NCI-H1417 treated with DMSO at 0.1 percent for 48 hours (cell line): ENCODE results near the gene VPS13A.

Experiments
- DNase-seq: peaks from one replicate; lab custom pipeline; 2025; lab: John Stamatoyannopoulos, UW

VPS13A gene

DNA sequence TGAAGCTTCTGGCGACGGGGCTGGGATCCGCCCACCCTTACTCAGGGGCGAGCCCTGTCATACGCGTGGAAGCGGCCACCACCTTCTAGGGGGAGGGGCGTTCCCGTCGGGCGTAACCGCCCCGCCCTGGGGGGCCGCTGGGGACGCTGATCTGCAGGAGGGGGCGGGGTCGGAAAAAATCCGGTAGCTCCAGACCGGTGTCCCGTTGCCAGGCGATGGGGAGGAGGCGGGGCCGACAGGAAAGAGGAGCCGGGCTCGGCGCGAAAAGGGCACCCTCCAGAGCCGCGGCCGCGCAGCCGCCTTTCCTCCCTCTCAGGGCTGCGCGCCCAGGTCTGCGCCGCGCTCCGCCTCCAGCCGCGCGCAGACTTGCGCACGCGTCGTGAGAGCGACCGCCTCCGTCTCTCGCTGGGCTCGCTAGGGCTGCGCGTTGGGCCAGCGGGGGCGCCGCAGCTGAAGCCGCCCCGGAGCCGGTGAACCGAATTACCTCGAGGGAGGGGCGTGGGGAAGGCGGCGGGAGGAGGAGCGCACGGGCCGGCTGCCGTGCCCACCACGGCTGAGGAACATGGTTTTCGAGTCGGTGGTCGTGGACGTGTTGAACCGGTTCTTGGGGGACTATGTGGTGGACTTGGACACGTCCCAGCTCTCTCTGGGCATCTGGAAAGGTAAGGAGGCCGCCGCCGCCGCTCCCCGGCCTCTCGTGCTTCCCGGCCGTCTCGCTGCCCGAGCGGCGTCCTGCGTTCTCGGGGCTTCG lies at the start of gene VPS13A:
TSS of gene VPS13A (plus strand) at position 392 of the 751 bp plus-strand sequence. CDS start at position 563, 171 bp downstream.
- DNase-seq = peak; percentile 92

DNA sequence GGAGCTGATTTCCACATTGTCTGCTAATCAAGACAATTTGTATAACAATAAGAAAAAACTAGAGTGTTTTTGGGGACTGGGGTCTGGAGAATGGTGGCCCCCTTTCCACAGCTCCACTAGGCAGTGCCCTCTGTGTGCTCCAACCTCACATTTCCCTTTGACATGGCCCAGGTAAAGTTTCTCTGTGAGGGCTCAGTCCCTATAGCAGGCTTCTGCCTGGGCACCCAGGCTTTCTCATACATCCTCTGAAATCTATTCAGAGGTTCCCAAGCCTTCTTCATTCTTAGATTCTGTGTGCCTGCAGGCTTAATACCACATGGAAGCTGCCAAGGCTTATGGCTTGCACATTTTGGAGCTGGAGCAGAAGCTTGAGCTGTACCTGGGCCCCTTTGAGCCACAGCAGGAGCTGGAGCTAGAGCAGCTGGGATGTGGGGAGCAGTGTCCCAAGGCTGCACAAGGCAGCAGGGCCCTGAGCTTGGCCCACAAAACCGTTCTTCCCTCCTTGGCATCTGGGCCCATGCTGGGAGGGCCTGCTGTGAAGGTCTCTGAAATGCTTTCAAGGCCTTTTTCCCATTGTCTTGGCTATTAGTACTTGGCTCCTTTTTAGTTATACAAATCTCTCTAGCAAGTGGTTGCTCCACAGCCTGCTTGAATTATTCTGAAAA lies 49.1 kb upstream of the VPS13A start:
- no peak for DNase-seq

DNA sequence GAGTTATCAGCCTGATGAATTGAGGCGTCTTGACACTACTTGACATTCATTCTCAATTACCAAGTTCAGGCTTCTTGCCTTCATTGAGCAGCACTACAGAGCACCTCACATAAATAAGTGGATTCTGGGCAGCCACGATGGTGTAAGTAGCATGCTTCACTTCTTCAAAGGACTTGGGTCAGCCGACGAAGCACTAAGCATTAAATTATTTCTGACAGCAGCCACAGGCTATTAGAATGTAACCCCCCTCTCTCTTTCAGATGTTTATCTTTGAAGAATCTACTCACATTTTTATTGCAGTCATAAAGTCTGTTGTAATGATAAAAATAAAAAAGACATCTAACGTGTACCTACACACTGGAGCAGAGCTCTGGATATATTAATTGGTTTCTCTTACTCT lies 45.9 kb upstream of the VPS13A start:
- DNase-seq = no peak

DNA sequence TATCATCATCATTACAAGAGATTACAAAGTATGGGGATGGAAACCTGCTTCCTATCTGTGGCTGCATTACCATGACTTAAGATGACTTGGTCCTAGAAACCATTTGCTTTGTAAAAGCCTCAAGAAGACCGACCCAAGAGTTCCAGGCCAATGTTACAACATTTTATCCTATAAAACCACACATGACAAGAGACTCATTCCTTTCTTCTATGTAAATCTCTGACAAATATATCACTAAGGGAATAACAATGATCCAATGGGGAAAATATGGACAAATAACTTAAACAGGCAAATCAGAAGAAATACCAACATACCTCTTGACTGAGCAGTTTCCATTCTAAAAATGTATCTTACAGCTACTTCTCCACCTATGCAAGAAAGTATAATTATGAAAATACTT lies 44.3 kb upstream of the VPS13A start:
- DNase-seq = no peak

DNA sequence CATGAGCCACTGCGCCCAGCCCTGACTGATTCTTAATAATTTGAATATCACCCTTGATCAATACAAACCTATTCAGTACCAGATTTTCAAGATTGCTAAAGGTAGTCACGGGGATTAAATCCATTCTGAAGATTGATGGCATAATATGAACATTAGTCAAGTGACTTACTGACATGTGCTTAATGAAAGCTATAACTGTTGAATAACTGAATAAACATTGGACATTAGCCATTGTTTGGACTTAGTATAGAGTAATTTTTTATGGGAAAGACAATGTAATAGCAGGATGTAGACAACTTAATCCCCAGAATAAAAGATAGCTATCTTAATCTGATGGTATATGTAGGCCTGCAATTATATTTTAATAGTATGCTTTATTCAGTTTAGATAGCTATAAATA lies 35.0 kb upstream of the VPS13A start:
- DNase-seq = peak; percentile 9

DNA sequence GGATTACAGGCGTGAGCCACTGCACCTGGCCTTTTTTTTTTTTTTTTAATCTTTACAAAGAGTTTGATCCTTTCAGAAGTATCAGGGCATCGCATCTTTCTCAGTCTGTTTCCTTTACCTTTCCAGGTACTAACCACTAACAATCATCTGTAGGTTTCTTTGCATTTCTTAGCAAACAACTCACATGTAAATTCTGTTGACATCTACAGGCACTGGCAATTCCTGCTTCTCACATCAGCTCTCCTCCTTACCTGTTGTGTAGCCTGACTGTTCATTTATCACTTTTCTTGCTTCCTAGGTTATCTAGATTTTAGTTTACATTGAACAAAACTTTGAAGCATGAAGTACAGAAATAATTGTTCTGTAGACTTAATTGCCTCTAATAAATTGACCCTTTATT lies 27.5 kb upstream of the VPS13A start:
- no peak for DNase-seq

DNA sequence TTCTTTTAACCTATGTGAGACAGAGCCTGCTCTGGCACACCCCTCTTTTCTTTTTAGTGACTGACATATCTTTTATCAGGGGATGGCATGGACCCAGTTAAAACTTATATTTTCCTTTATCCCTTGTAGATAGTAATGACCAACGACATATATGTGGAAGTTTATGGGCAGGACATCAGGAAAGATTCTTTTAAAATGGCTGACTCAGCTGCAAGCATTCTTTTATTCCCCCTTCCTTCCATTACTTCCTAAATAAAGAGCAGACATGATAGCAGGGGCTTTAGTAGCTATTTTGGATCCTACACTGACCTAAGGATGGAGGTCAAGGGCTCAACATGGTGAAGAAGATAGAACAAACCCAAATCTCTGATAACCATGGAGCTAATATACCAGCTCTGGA lies 25.0 kb upstream of the VPS13A start:
- DNase-seq = no peak

DNA sequence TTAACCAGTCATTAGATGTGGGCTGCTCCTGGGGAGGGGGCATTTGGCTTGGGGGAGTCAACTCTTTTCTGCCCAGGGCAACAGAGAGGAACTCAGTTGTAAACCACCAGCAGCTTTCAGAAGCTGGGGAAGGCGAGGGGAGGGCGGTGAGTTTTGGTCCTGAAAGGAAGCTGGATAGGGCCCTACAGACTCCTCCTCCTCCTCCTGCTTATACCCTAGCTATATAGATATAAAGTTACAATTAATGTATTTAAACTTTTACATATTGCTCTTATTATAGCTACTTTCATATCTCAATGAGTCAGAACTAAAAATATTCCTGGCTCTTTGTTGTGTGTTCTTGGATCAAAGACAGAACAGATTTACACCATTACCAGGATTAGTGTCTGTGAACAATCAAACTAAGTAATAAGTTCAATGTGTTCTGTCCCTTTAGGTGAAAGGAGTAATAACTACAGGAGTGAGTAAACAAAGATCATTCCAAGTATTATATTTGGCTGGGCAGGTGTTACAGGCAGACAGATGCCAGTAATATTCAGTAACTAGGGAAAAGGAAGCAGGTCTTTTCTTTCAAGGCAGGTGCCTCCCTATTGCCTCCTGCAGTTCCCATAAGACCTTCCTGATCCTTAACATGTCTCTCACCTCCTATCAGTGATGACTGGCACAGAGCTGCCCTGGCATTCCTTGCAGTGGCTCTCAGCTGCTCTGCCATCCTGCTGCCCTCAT lies 20.5 kb upstream of the VPS13A start:
- DNase-seq = peak; percentile 22

DNA sequence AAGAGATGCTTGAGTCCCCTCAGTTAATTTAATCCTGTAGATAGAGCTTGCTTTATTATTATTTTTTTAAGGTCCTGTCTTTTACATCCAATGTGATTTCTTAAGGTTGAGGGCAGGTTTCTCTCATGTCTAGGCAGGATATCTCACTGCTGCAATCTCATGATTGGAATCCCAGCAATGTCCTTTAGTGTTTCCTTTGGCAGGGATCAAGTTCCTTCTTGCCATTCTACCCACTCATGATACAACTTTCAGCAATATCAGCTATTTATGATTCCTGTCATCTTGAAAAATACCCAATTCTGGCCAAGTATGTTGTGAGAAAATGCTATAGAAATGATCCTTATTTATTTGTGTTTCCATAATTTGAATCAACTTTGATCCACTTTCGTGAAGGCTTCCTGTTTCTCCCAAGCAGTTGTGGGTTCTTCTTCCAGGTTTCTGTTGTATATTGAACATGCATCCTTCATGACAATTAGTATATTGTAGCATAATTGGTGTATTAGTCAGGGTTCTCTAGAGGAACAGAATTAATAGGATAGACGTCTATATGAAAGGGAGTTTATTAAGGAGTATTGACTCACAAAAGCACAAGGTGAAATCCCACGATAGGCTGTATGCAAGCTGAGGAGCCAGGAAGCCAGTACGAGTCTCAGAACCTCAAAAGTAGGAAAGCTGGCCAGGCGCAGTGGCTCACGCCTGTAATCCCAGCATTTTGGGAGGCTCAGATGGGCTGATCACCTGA lies 18.4 kb upstream of the VPS13A start:
- DNase-seq = no peak

DNA sequence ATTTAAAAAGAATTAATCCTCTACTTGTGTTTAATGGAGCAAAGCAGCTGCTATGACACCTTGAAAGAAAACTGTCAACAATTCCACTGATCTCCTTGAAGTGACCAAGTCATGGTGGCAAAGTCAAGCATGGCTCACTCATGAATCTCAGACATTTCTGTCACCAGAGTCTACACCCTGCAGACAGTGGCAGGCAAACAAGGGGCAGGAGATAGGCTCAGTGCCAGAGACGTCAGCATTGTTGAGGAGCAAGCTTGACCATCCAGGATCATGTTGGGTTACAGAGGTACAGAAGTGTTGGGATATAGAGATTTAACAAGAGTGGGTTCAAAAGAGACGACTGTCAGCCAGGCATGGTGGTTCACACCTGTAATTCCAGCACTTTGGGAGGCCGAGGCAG lies 16.1 kb upstream of the VPS13A start:
- DNase-seq = no peak

DNA sequence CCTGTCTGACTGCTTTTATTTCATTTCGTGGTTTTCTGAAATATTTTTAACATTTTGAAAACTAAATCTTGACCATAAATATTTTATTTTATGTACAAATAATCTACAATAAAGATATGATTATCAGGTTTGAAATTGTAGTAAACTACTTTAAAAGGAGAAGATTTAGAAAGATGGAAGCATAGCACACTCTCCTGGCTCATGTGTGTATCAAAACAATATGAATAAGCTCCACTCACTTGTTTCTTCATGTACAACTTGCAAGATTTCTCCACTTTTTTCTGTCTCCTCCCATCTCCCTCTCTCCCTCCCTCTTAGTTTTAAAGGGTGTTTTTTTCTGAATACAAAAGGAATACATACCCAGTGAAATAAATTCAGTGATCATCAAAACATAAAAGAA lies 15.4 kb upstream of the VPS13A start:
- no peak for DNase-seq

DNA sequence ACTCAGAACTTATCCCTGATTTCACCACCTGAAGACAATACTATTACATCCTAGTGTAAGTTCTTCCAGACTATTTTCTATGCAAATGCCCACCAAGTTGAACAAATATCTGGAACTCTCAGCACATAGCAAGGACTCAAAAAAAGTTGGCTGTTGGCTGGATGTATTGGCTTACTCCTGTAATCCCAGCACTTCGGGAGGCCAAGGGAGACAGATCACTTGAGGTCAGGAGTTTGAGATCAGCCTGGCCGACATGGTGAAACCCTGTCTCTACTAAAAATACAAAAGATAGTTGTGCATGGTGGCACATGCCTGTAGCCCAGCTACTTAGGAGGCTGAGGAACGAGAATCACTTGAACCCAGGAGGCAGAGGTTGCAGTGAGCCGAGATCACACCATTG lies 15.0 kb upstream of the VPS13A start:
- no peak for DNase-seq

DNA sequence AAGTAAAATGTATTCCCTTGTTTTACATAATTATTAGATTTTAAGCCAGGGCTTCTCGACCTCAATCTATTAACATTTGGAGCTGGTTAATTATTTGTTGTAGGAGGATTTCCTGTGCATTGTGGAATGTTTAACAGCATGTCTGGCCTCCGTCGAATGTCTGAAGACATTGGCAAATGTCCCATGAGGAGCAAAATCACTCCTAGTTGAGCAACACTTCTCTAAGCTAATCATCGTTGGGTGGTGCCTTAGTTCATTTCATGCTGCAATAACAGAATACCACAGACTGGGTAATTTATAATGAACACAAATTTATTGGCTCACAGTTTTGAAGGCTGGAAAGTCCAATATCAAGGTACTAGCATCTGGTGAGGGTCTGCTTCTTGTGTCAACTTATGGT lies 13.4 kb upstream of the VPS13A start:
- DNase-seq = no peak

DNA sequence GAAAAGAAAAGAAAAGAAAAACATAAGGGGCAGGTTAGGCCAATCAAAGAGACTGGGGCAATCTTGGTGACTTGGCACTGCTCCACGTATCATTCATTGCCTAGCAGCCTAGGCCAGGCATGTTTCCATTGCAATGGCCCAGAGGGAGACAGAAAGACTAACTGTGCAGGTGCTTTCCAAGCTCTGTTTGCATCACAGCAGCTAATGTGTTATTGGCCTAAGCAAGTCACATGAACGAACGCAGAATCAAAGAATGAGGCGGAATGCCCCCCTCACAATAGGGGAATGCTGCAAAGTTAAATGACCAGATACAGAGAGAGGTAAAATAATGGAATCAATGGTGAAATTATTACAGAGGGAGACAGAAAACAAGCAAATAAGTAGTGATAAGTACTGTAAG lies 11.1 kb upstream of the VPS13A start:
- no peak for DNase-seq

DNA sequence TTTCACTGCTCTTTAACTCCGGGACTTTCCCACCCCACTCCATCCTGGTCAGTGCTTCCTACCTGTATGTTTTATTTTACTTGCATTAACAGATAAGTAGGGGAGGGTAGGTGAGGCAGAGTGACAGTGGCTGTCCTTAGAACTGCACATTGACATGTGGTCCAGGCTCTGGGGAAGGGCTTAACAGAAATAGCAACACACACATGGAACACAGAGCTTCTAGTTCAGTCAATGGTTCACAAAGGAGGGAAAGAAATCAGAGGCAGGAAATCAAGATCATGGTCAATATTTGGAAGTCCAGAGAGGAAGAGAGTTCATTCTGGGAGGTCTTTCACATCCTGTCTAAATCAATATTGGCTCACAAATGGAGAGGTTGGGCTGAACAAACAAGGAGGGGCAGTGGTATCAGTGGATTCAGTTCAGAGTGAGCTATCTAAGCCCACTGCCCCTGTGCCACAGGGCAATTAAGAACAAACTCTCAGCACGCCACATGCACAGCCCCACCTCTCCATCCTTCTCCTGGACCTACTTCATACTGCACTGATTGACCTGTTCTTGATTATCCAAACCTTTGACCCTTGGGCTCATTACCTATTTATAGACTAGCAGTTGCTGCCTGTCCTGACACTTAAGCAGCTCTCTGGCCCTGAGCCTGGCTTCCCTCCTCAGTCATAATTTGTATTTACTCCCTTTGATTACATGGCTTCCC lies 6.2 kb upstream of the VPS13A start:
- DNase-seq = no peak

DNA sequence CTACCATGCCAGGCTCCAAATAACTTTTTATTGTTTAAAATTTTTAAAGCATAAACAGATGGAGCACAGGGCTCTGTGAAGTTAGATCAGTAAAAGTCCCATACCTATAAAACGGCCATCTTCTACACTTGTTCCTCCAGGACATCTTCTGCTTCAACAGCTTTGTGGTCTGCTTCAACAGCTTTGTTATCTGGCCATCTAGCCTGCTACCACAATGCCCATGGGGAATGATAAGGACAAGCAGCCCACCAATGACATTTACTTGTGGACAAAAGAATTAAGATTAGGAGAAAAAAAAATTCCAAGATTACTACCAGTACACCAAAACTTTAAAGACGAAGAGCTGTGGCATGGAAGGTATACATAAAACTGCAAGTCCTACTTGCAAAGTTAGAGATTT lies 2.2 kb upstream of the VPS13A start:
- DNase-seq = no peak

DNA sequence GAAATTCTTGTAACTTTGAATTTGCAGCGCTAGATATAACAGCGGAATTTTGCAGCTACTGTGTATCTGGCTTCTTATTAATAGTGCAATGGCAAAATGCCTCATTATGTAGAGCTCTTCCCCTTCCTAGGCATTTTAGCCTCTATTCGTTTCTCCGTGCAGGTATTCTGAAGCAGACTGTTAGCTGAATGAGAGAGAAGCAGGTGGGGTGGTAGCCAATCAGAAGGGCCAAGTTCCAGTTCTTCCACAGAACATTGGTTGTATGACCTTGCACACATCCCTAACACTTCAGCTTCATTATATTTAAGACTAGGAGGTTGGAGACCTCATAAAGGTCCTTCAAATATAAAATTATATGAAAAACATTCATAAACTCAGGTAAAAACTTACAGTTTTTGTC lies 1.2 kb upstream of the VPS13A start:
- DNase-seq = no peak

DNA sequence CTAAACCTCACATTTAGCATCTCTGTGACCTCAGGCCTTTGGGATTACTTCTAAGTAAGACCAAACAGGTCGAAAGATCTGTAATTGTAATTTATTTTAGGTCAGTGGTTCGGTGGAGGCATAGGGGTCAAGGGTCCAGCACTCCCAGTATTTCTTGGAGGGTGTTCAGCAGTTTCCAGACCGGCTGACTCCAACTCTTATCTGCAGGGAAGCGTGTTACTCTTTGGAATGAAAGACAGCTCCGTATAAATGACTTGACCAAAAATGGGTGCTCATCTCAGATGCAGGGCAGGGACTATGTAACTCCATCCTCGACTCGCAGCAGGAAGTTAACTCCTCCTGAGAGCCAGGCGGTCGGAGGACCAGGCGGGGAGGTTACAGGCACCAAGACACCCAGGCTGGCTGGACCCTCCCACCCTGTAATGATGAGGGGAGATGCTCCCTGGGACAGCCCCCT lies 620 bp upstream of the VPS13A start:
- no peak for DNase-seq

DNA sequence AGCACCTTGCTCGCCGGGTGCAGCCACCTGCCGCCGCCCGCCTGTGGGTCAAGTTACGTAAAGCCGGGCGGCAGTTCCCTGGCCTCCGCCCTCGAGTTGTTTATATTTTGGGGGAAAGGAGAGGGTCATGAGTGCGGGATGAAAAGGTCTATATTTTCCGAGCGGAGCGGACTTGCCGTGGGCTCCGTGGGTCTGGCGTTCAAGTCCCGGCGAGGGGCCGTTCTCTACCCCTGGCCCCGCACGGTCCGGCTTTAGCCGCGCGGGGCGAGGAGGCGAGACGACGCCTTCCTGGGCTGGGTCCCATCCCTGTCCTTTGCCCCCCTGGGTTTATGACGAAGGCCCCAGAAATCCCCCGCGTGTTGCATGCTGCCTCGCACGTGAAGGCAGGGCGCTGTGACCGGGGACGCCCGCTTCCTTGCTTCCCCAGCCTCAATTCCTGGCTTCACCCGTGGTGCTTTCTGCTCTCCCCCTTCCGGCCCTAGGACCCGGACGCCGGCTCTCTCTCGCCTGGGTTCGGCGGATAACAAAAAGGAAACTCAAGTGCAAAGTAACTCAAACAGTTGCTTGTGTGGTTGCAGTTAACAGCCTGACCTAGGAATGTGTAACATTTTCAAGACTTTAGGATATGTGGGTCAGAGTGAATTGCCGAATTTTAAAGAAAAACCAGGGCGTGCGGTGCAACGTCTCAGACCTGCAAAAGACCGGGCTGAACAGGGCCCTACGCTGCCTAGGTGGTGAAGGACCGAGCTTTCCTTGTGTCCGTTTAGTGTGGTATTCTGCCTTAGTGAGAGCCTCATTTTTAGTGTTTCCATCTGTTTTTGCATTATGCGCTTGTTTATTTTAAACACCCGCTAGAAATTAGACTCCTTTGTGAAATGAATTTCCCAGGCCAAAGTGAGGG lies 810 bp downstream of the VPS13A start:
- DNase-seq = no peak

DNA sequence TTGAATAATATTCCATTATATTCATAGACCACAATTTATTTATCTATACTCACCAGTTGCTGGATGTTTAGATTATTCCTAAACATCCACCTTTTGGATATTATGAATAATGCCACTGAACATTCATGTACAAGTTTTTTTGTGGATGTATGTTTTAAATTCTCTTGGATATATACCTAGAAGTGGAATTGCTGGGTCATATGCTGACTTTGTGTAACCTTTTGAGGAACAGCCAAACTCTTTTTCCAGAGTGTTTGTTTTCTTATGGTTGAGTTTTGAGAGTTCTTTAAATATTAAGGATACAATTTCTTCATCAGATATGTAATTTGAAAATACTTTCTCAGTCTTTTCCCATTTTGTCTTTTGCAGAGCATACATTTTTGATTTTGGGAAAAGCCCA lies 2.7 kb downstream of the VPS13A start:
- DNase-seq = no peak

DNA sequence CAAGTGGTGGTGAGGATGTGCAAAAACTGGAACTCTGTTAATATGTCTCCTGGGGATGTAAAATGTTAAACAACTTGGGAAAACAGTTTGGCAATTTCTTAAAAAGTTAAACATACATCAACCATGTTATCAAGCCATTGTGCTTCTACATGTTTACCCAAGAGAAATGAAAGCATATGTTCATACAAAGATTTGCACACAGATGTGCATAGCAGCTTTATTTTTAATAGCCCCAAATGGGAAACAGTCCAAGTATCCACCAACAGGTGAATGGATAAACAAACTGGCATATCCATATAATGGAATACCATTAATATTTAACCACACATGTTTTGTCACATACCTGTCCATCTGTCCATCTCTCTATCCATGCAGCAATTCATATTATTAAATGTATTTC lies 6.2 kb downstream of the VPS13A start:
- no peak for DNase-seq
